ENCODE measurements around the gene CHCHD6.

CHCHD6 gene

GRCh38 chr3:126706631-126707030 lies 2.6 kb downstream of the CHCHD6 start:
- Mint-ChIP-seq H3K27me3 (peaks cover under 1 to 7% of the 10 kb centered on the region in 2 donors), H3K4me1 (peaks cover 21 to 23% of the 10 kb centered on the region in 2 donors), H3K27ac (no peak overlapping the region), H3K36me3 (peaks cover 5 to 10% of the 10 kb centered on the region in 2 donors), H3K4me3 (no peak overlapping the region), H3K9me3 (no peaks in the 10 kb centered on the region)
- ATAC-seq (replicated peaks), result no peak
- DNase-seq, result no peak

- DNase-seq (no peak), ATAC-seq (replicated peaks) (no peak)
- Mint-ChIP-seq H3K4me1 (peaks cover 5 to 18% of the 10 kb centered on the region in 2 donors), H3K4me3 (no peak overlapping the region), H3K27ac (no peak overlapping the region), H3K27me3 (no peaks in the 10 kb centered on the region), H3K9me3 (no peaks in the 10 kb centered on the region), H3K36me3 (peaks cover 5 to 12% of the 10 kb centered on the region in 2 donors)
These were observed 7.2 kb downstream of the CHCHD6 start for GRCh38 chr3:126711121-126711760.

- DNase-seq (no peak), ATAC-seq (replicated peaks) (no peak)
- Mint-ChIP-seq H3K27ac (no peak overlapping the region), H3K4me3 (no peak overlapping the region), H3K9me3 (no peaks in the 10 kb centered on the region), H3K27me3 (no peaks in the 10 kb centered on the region), H3K36me3 (peaks cover 0 to 4% of the 10 kb centered on the region in 2 donors), H3K4me1 (peaks cover 8 to 17% of the 10 kb centered on the region in 2 donors)
These were observed 9.2 kb downstream of the CHCHD6 start for GRCh38 chr3:126713199-126713598.

- Mint-ChIP-seq H3K36me3 (peaks cover 0 to 4% of the 10 kb centered on the region in 2 donors), H3K27ac (no peak overlapping the region), H3K27me3 (no peaks in the 10 kb centered on the region), H3K9me3 (no peaks in the 10 kb centered on the region), H3K4me1 (peaks cover 14 to 20% of the 10 kb centered on the region in 2 donors), H3K4me3 (no peak overlapping the region)
- no peak for DNase-seq
- no peak for ATAC-seq (replicated peaks)
These were observed 10.3 kb downstream of the CHCHD6 start for GRCh38 chr3:126714276-126714900.

- H3K27ac Mint-ChIP-seq, result no peak overlapping the region
- no peak for DNase-seq
- H3K9me3 Mint-ChIP-seq, result no peaks in the 10 kb centered on the region
- H3K27me3 Mint-ChIP-seq, result no peaks in the 10 kb centered on the region
- no peak for ATAC-seq (replicated peaks)
- no peak overlapping the region for H3K4me3 Mint-ChIP-seq
- peaks cover 0 to 4% of the 10 kb centered on the region in 2 donors for H3K36me3 Mint-ChIP-seq
- H3K4me1 Mint-ChIP-seq, result peaks cover 14 to 21% of the 10 kb centered on the region in 2 donors
These were observed 10.9 kb downstream of the CHCHD6 start for GRCh38 chr3:126714921-126715320.

GRCh38 chr3:126715432-126715831 lies 11.4 kb downstream of the CHCHD6 start:
- ATAC-seq (replicated peaks) (no peak), DNase-seq (no peak)
- no peak overlapping the region for H3K4me3 Mint-ChIP-seq
- peaks cover 0 to 4% of the 10 kb centered on the region in 2 donors for H3K36me3 Mint-ChIP-seq
- no peaks in the 10 kb centered on the region for H3K9me3 Mint-ChIP-seq
- H3K27ac Mint-ChIP-seq, result no peak overlapping the region
- no peaks in the 10 kb centered on the region for H3K27me3 Mint-ChIP-seq
- H3K4me1 Mint-ChIP-seq, result peaks cover 14 to 21% of the 10 kb centered on the region in 2 donors

GRCh38 chr3:126716057-126716456 lies 12.0 kb downstream of the CHCHD6 start:
- no peaks in the 10 kb centered on the region for H3K27me3 Mint-ChIP-seq
- no peak overlapping the region for H3K4me3 Mint-ChIP-seq
- H3K27ac Mint-ChIP-seq, result no peak overlapping the region
- peaks cover 0 to 7% of the 10 kb centered on the region in 2 donors for H3K36me3 Mint-ChIP-seq
- ATAC-seq (replicated peaks), result no peak
- H3K9me3 Mint-ChIP-seq, result no peaks in the 10 kb centered on the region
- no peak for DNase-seq
- H3K4me1 Mint-ChIP-seq, result peaks cover 14 to 21% of the 10 kb centered on the region in 2 donors

GRCh38 chr3:126718561-126719445 lies 14.8 kb downstream of the CHCHD6 start:
- H3K27me3 Mint-ChIP-seq, result no peaks in the 10 kb centered on the region
- peaks cover 0 to 11% of the 10 kb centered on the region in 2 donors for H3K36me3 Mint-ChIP-seq
- no peak overlapping the region for H3K4me3 Mint-ChIP-seq
- DNase-seq, result no peak
- peaks cover 14 to 23% of the 10 kb centered on the region in 2 donors for H3K4me1 Mint-ChIP-seq
- H3K9me3 Mint-ChIP-seq, result no peaks in the 10 kb centered on the region
- H3K27ac Mint-ChIP-seq, result no peak overlapping the region
- no peak for ATAC-seq (replicated peaks)

GRCh38 chr3:126720596-126720995 lies 16.6 kb downstream of the CHCHD6 start:
- Mint-ChIP-seq H3K36me3 (peaks cover 4 to 23% of the 10 kb centered on the region in 2 donors), H3K27me3 (no peaks in the 10 kb centered on the region)
- no peak for DNase-seq

GRCh38 chr3:126721246-126721645 lies 17.2 kb downstream of the CHCHD6 start:
- no peak for DNase-seq
- Mint-ChIP-seq H3K36me3 (peaks cover 8 to 27% of the 10 kb centered on the region in 2 donors), H3K4me3 (no peak overlapping the region), H3K9me3 (peaks cover 7% of the 10 kb centered on the region in 2 donors), H3K4me1 (peaks cover 8 to 13% of the 10 kb centered on the region in 2 donors), H3K27ac (no peak overlapping the region), H3K27me3 (no peaks in the 10 kb centered on the region)
- no peak for ATAC-seq (replicated peaks)

More at GRCh38 chr3:126720596-126720995, 16.6 kb downstream of the CHCHD6 start:
- no peak for ATAC-seq (replicated peaks)
- Mint-ChIP-seq H3K4me3 (no peak overlapping the region), H3K4me1 (peaks cover 14 to 20% of the 10 kb centered on the region in 2 donors), H3K9me3 (peaks cover 4 to 7% of the 10 kb centered on the region in 2 donors), H3K27ac (no peak overlapping the region)

GRCh38 chr3:126723237-126723636 lies 19.2 kb downstream of the CHCHD6 start:
- peaks cover 7% of the 10 kb centered on the region in 2 donors for H3K9me3 Mint-ChIP-seq
- H3K4me1 Mint-ChIP-seq, result peaks cover 6 to 10% of the 10 kb centered on the region in 2 donors
- ATAC-seq (replicated peaks), result no peak
- H3K36me3 Mint-ChIP-seq, result peaks cover 16 to 40% of the 10 kb centered on the region in 2 donors
- no peaks in the 10 kb centered on the region for H3K27me3 Mint-ChIP-seq
- H3K27ac Mint-ChIP-seq, result no peak overlapping the region
- no peak overlapping the region for H3K4me3 Mint-ChIP-seq
- DNase-seq, result no peak

- Mint-ChIP-seq H3K27ac (no peak overlapping the region), H3K4me1 (peaks cover 5 to 10% of the 10 kb centered on the region in 2 donors), H3K36me3 (peaks cover 16 to 42% of the 10 kb centered on the region in 2 donors), H3K27me3 (no peaks in the 10 kb centered on the region), H3K9me3 (peaks cover 7% of the 10 kb centered on the region in 2 donors), H3K4me3 (no peak overlapping the region)
- ATAC-seq (replicated peaks) (no peak), DNase-seq (no peak)
These were observed 19.8 kb downstream of the CHCHD6 start for GRCh38 chr3:126723801-126724200.

- Mint-ChIP-seq H3K36me3 (peaks cover 25 to 60% of the 10 kb centered on the region in 2 donors), H3K27ac (no peak overlapping the region), H3K27me3 (no peaks in the 10 kb centered on the region), H3K4me1 (peaks cover 9 to 11% of the 10 kb centered on the region in 2 donors), H3K4me3 (no peak overlapping the region), H3K9me3 (peaks cover 7% of the 10 kb centered on the region in 2 donors)
- DNase-seq (no peak), ATAC-seq (replicated peaks) (no peak)
These were observed 24.6 kb downstream of the CHCHD6 start for GRCh38 chr3:126728680-126729079.

- H3K4me1 Mint-ChIP-seq, result peaks cover 9 to 11% of the 10 kb centered on the region in 2 donors
- H3K9me3 Mint-ChIP-seq, result peaks cover 0 to 2% of the 10 kb centered on the region in 2 donors
- H3K4me3 Mint-ChIP-seq, result no peak overlapping the region
- no peaks in the 10 kb centered on the region for H3K27me3 Mint-ChIP-seq
- ATAC-seq (replicated peaks) (no peak), DNase-seq (no peak)
- H3K27ac Mint-ChIP-seq, result no peak overlapping the region
- peaks cover 33 to 65% of the 10 kb centered on the region in 2 donors for H3K36me3 Mint-ChIP-seq
These were observed 26.3 kb downstream of the CHCHD6 start for GRCh38 chr3:126730376-126730775.

Data from stimulated activated naive B cell treated with anti-CD40 and anti-IgM and Interleukin-4, amounts not matched to agents 10 μg/mL and 1 μg/mL and 100 μg/mL, for 72 hours (primary cell).